Gastrocnemius medialis (tissue), 4 donors: ENCODE data around the gene CXXC4.

ENCODE experiments used
- POLR2A ChIP-seq, 2 donors: fragments of 450-650 bp; IDR thresholded peaks; one replicate each; pipeline ENCODE4 v1.6.1; 2017; ENCODE audit warnings: antibody characterized with exemption in 2 of 2, mild to moderate bottlenecking in 2 of 2, moderate library complexity in 2 of 2
- TF ChIP-seq, protein P1 (sequence below), 5 experiments: fragments of 450-650 bp in 3 of 5; fragments of 200-600 bp in 2 of 5; sonication (generic) in 2 of 5; IDR thresholded peaks in 4 of 5; conservative IDR thresholded peaks in 1 of 5; 1 replicate in 4 of 5; 2 replicates in 1 of 5; pipeline ENCODE4 v1.5.1; 2016 to 2019; ENCODE audit warnings: antibody characterized with exemption in 5 of 5, mild to moderate bottlenecking in 3 of 5, moderate library complexity in 3 of 5

DNA sequence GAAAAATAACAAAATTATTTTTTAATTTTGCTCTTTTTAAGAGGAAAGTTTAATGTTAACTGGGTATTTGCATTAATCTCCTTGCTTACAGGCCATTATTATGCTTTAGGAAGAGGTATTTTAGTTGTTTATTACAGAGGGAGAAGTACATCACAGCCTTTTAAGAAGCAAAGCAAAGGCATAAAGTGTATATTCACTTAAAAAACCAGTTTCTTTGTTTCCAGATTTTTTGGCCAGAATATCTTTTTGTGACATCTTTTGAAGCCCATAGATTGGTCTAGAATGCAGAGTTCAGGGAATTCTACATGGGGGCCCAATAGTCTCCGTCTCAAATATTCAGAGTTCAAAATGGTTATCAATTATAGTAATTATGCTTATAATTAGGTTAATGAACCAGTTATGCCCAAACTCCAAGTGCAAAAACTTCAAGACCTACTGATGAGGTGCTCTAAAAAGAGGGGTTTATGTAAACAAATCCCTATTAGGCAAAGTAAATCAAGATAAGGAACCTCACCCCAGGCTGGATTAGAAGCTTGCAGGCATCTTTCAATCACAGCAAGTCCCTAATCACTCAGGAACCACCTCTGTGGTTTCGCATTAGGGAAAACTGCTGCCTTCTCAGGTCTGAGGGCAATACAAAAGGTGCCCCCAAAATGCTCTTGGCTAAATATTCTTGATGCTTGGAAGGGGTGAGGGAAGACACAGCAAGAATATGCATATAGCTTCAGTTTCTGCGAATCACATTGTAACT, 1.4 kb downstream of the CXXC4 start:
- TF ChIP-seq POLR2A (IDR thresholded peaks at IDR 0.05) = no peak
- TF ChIP-seq, protein P1, sequence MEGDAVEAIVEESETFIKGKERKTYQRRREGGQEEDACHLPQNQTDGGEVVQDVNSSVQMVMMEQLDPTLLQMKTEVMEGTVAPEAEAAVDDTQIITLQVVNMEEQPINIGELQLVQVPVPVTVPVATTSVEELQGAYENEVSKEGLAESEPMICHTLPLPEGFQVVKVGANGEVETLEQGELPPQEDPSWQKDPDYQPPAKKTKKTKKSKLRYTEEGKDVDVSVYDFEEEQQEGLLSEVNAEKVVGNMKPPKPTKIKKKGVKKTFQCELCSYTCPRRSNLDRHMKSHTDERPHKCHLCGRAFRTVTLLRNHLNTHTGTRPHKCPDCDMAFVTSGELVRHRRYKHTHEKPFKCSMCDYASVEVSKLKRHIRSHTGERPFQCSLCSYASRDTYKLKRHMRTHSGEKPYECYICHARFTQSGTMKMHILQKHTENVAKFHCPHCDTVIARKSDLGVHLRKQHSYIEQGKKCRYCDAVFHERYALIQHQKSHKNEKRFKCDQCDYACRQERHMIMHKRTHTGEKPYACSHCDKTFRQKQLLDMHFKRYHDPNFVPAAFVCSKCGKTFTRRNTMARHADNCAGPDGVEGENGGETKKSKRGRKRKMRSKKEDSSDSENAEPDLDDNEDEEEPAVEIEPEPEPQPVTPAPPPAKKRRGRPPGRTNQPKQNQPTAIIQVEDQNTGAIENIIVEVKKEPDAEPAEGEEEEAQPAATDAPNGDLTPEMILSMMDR (IDR thresholded peaks at IDR 0.05 in 4 of 5, conservative IDR thresholded peaks at IDR 0.05 in 1 of 5) = no peak
